Activated T-helper 2 cell treated with anti-CD3 and anti-CD28 coated beads, Interferon-gamma antibody, Interleukin-2, Interleukin-4, amounts not matched to agents 10 μg/mL and 5 μg/mL and 100 μg/mL, durations not matched to agents 14 hours and 24 hours and 36 hours (primary cell): Measurements from ENCODE around the gene PLOD3. TPM values are rescaled to one million over a fixed set of nuclear protein-coding genes. Genes with fewer than 3 reads are reported as not detected.

ENCODE experiments used
- DNase-seq: peaks from one replicate; pipeline ENCODE4 v3.0.0; 2021; ENCODE audit warnings: low spot score
- H3K27ac Mint-ChIP-seq: one replicate; pipeline ENCODE4 v1.8.0; 2021; ENCODE audit warnings: mixed read lengths
- H3K27me3 Mint-ChIP-seq: one replicate; pipeline ENCODE4 v1.8.0; 2021; ENCODE audit warnings: low read depth, mixed read lengths
- H3K36me3 Mint-ChIP-seq: one replicate; pipeline ENCODE4 v1.8.0; 2021; ENCODE audit warnings: low read depth, mixed read lengths
- H3K4me1 Mint-ChIP-seq: one replicate; pipeline ENCODE4 v1.8.0; 2021; ENCODE audit warnings: low read depth, mixed read lengths
- H3K4me3 Mint-ChIP-seq: one replicate; pipeline ENCODE4 v1.8.0; 2021; ENCODE audit warnings: low read depth, mild to moderate bottlenecking, moderate library complexity, mixed read lengths
- H3K9me3 Mint-ChIP-seq: one replicate; pipeline ENCODE4 v1.8.0; 2021; ENCODE audit warnings: mixed read lengths
- intact Hi-C: fragments of 100-400 bp; cut with micrococcal nuclease; formaldehyde crosslinking; loops from one replicate; pipeline ENCODE4 v1.15.1; 2023
- total RNA-seq: library from RNA; stranded (reverse); gene quantifications from 2 replicates; pipeline ENCODE4 v1.2.3, GENCODE V29; 2022

The PLOD3 gene
- total RNA-seq, 1 donor from 2014 or later, result 75.5 TPM

DNA sequence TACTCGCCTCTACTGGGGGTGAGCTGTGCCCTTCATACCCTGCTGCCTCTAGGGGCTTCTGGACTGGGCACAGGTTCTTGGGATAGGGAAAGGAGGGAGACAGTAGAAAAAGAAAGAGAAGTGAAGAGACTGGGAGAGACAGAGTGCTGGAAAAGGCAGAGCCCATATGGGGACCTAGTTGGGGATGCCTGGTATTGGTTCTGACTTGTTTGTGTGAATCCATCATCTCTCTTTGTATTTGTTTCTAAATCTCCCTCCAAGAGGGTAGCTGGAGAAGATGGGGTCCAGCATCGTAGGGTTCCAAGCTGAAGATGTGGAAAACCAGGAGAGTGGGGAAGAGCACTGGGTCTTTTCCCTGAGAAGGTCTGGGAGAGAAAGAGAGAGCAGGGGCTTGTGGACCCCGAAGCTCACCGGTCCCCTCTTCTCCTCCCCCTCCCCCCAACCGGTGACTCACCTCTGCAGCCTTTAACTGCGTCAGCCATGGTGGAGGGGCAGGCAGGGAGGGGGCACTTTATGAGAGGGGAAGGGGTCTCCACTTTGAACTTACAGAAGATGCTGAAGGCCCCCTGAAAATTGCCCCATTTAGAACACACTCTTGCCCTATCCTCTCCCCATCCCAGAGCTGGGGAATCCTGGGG is 48.9 kb downstream of the PLOD3 start:
- Mint-ChIP-seq H3K27me3 (peaks cover 65% of the 10 kb centered on the region), H3K27ac (no peak overlapping the region), H3K4me3 (peak overlapping the region; percentile 20), H3K4me1 (peaks cover 55% of the 10 kb centered on the region), H3K36me3 (no peaks in the 10 kb centered on the region), H3K9me3 (no peaks in the 10 kb centered on the region)
- no peak for DNase-seq
- intact Hi-C loops, result loop anchor here (1.0 to 10.0 kb wide), 4 partner anchors 24 to 201 kb away; partner anchors contain the start of genes FIS1 and MUC12

DNA sequence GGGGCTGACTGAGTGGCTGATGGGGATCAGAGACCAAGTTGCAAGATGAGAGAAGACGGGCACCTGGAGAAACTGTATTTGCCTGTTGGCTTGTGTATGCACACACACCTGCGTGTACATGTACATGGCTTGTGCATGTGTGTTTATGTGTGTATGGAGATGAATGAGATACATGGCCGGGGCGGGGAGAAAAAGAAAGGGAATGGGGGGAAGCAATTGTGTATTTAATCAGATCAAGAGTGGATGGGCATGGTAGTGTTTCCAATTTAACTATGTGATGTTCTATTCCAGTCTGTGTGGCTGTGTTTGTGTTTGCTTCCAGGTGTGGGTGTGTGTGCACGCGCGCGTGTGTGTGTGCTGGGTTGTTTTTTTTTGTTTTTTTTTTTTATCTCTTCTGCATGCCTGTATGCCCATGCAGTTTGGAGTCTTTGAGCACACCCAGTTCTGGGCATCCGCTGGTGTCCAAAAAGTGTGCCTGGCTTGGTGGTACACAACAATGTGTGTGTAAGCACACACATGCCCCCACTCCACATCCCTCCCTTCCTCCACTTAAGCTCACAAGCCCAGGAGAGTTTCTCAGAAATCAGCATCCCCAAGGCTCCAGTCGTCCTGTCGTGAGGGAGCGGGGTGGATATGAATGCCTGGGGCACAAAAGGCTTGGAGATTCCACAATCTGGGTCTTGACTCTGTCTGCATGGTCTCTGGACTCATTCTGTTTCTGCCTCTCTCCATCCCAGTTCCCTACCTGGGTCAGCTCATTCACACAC is 49.6 kb downstream of the PLOD3 start:
- Mint-ChIP-seq H3K36me3 (no peaks in the 10 kb centered on the region), H3K27me3 (peaks cover 64% of the 10 kb centered on the region), H3K27ac (no peak overlapping the region), H3K4me3 (no peak overlapping the region), H3K9me3 (no peaks in the 10 kb centered on the region), H3K4me1 (peaks cover 55% of the 10 kb centered on the region)
- DNase-seq, result no peak
- intact Hi-C loops, result loop anchor here (5.0 to 10.0 kb wide), 3 partner anchors 77 to 201 kb away; partner anchors contain the start of genes FIS1 and MUC12

DNA sequence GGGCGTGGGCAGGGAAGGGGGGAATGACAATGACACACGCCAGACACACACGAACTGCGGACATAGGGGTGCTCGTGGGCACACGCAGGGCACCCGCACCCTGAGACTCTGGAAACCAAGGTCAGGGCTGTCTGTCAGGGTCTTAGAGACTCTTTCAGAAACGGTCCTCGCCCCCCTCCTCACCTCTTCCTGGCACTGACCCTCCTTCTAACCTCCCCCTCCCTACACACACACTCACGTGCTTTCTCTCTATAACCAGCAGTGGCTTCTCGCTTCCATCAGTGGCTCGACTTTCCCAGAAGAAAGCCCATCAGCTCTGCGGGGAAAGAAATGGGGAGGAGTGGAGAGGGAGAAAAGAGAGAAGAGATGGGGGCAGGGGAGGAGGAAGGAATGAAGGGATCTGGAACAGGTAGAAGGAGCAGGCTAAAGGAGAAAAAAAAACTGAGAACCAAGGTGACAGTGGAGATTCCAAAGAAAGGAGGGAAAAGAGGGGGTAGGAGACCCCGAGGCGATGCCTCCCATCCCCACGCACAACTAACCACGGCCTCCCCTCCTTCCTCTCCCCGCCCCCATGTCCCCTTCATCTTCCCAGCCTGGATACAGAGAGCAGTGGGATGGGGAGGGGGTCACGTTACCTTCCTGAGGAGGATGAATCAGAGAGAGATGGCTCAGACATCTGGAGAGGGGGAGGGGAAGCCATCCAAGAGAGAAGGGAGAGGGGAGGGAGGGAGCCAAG is 50.3 kb downstream of the PLOD3 start:
- H3K27ac Mint-ChIP-seq, result no peak overlapping the region
- H3K36me3 Mint-ChIP-seq, result no peaks in the 10 kb centered on the region
- H3K9me3 Mint-ChIP-seq, result no peaks in the 10 kb centered on the region
- intact Hi-C loops, result loop anchor here (5.0 to 10.0 kb wide), 3 partner anchors 78 to 200 kb away; partner anchors contain the start of genes FIS1 and MUC12
- H3K4me1 Mint-ChIP-seq, result peaks cover 58% of the 10 kb centered on the region
- H3K27me3 Mint-ChIP-seq, result peaks cover 66% of the 10 kb centered on the region
- peak overlapping the region; percentile 0 for H3K4me3 Mint-ChIP-seq
- no peak for DNase-seq

DNA sequence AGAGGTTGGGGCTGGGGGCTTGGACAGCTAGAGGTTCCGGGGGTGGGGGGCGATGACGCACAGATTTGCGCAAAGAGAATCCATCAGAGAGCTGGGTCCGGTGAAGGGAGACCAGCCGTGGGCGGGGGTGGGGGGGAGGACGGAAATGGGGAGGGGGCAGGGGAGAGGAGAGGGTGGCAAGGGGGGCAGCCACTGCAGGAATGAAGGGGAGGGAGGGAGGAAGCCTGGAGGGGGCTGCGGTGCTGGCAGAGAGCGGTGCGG is 50.8 kb downstream of the PLOD3 start:
- Mint-ChIP-seq H3K27me3 (peaks cover 62% of the 10 kb centered on the region), H3K4me3 (peak overlapping the region; percentile 0), H3K4me1 (peaks cover 54% of the 10 kb centered on the region), H3K27ac (no peak overlapping the region), H3K9me3 (no peaks in the 10 kb centered on the region), H3K36me3 (no peaks in the 10 kb centered on the region)
- intact Hi-C loops, result loop anchor here (5.0 to 10.0 kb wide), 3 partner anchors 78 to 199 kb away; partner anchors contain the start of genes FIS1 and MUC12
- no peak for DNase-seq

DNA sequence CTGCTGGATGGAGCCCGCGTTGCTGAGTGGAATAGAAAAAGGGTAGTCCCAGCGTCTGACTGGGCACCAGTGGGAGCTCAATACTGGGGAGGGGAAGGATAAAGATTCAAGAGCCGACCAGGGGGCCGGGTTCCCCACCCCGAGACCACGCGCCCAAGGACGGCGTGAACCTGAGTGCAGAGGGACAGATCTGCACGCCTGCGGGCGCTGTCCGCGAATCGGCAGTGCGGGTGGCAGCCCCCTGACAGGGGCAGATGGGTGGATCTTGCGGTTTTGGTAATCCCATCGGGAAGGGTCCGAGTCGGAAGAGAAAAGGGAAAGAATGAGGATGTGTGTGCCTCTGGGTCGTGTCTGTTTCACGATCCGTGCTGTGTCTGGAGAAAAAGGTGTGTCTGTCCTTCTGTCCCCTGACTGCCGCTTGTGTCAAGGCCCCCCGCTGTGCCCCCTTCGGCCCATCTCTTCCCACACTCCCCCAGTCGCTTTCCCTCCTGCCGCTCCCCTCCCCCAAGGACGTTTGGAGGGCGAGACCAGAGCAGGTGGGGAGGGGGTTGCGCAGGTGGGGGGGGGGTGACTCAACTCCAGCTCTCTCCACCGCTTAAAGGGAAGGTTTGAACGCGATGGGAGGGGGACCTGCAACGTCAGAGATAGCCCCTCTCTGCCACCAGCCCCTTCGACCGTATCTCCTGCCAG is 51.3 kb downstream of the PLOD3 start:
- peaks cover 4% of the 10 kb centered on the region for H3K36me3 Mint-ChIP-seq
- intact Hi-C loops, result loop anchor here (1.0 to 10.0 kb wide), 6 partner anchors 8 to 199 kb away; partner anchors contain the start of genes AP1S1, FIS1 and MUC12
- H3K4me1 Mint-ChIP-seq, result peaks cover 49% of the 10 kb centered on the region
- no peaks in the 10 kb centered on the region for H3K9me3 Mint-ChIP-seq
- H3K27ac Mint-ChIP-seq, result no peak overlapping the region
- no peak for DNase-seq
- H3K27me3 Mint-ChIP-seq, result peaks cover 59% of the 10 kb centered on the region
- peak overlapping the region; percentile 82 for H3K4me3 Mint-ChIP-seq

DNA sequence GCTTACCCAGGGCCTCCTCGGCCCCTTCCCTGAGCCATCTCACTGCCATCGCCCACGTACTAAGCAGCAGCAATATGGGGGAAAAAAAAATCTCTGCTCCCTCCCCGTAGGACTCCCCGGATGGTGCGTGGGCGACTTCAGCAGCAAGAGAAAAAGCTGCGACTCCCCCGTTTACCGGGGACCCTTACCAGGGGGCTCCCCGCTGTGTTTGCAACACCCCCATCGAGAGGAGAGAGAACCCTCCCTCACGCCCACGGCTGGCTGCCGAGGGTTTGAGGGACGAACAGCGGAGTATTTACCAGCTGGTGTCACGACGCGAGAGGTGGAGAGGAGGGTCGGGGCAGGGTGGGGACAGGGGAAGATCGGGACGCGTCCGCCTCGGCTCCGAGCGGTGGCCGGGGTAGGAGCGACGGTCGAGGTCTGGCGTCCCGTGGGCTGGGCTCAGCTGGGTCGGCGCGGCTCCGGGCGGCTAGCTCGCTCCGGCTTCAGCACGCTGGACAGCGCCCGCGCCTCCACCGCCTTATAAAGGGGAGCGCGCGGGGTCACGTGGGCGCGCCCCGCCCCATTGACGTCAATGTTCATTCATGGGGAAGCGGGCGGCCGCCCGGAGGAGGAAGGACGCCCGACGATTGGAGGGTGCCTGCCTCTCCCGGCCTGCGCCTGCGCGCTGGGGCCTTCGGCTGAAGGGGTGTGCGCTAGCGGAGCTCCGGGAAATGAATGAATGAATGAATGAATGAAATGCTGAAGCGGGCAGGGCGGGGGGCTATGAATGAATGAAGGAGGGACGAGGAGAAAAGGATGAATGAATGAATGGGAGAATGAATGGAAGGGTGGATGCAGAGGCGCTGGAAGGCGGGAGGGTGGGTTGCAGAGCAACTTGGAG is 52.1 kb downstream of the PLOD3 start, which contains the start of gene VGF:
VGF (minus strand) TSS at position 495 of the 883 bp plus-strand sequence. CDS start 726 bp downstream, outside the sequence.
- H3K36me3 Mint-ChIP-seq, result peaks cover 7% of the 10 kb centered on the region
- peaks cover 51% of the 10 kb centered on the region for H3K27me3 Mint-ChIP-seq
- peaks cover 41% of the 10 kb centered on the region for H3K4me1 Mint-ChIP-seq
- no peak within 1 kb of the TSS for H3K27ac Mint-ChIP-seq
- peak; percentile 89 for DNase-seq
- H3K4me3 Mint-ChIP-seq, result peak within 1 kb of the TSS; percentile 82
- intact Hi-C loops, result loop anchor here (1.0 to 10.0 kb wide), 6 partner anchors 9 to 198 kb away; partner anchors contain the start of genes AP1S1, FIS1 and MUC12
- no peaks in the 10 kb centered on the region for H3K9me3 Mint-ChIP-seq

DNA sequence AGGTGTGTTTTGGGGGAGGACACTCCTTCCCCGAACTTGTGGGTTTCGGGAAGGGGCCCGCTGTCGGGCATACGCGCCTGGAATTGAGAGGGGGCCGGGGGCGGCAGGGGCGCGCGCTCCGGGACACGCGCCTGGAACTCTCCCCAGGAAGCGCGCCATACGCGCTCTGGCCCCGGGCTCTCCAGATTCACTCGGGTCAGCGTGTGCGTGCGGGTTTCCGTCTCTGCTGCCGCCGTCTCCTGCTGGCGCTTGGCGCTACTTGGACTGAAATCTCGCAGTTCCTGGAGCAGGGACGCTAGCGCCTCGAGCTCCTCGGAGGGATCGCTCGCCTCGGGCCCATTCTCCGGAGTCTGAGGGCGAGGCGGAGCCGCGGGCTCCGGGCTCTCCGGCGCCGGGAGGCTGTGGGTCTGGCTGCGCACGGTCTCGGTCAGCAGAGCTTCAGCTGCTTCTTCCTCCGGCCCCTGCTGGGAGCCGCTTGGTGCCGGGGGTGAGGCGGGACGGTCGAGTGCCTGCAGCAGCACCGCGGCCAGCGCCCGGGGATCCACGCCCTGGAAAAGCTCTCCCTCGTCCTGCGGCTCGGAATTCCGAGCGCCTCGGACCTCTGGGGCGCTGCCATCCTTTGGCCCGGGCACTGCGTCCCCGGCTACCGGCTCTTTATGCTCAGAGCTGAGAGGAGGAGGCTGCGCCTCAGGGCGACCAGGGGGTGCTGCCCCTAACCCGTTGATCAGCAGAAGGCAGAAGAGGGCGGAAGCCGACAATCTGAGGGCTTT is 53.1 kb downstream of the PLOD3 start:
- Mint-ChIP-seq H3K4me3 (peak overlapping the region; percentile 13), H3K36me3 (peaks cover 17% of the 10 kb centered on the region), H3K4me1 (peaks cover 34% of the 10 kb centered on the region), H3K27ac (no peak overlapping the region), H3K9me3 (no peaks in the 10 kb centered on the region), H3K27me3 (peaks cover 43% of the 10 kb centered on the region)
- no peak for DNase-seq
- intact Hi-C loops, result loop anchor here (2.0 to 10.0 kb wide), 2 partner anchors 15 to 81 kb away; partner anchors contain the start of gene FIS1

DNA sequence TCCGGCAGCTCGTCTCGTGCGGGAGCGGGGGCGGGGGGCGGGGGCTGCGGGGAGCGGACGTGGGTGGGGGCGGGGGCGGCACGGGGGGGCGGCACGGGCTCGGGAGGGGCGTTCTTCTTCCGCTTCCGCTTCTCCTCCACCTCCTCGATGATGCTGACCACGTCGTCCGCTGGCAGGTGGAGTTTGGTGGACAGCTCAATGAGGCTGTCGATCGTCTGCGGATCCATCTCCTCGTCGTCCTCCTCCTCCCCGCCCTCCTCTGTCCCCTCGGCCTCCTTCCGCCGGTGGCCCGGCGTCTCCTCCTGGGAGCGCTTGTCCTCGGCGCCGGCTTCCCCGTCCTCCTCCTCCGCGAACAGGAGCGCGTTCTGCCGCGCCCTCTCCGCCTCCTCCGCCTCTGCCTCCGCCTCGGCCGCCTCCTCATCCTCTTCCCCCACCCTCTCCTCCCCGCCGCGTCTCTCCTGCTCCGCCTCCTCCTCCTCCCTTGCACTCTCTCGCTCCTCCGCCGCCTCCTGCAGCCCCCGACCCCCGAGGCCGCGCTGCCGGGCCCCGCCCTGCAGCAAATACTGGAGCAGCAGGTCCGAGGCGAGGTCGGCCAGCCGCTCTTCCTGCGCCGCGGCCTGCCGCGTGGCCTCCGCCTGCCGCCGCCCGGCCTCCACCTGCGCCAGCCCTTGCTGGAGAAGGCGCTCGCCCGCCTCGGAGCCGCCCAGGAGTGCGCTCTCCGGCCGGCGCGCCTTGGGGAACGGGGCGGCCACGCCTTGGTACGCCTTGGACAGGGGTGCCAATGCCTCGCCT is 53.9 kb downstream of the PLOD3 start:
- Mint-ChIP-seq H3K27me3 (peaks cover 38% of the 10 kb centered on the region), H3K36me3 (peaks cover 24% of the 10 kb centered on the region), H3K4me1 (peaks cover 28% of the 10 kb centered on the region), H3K9me3 (no peaks in the 10 kb centered on the region), H3K4me3 (peak overlapping the region; percentile 64), H3K27ac (no peak overlapping the region)
- intact Hi-C loops, result loop anchor here (2.0 to 10.0 kb wide), 2 partner anchors 15 to 81 kb away; partner anchors contain the start of gene FIS1
- DNase-seq, result peak; percentile 51

DNA sequence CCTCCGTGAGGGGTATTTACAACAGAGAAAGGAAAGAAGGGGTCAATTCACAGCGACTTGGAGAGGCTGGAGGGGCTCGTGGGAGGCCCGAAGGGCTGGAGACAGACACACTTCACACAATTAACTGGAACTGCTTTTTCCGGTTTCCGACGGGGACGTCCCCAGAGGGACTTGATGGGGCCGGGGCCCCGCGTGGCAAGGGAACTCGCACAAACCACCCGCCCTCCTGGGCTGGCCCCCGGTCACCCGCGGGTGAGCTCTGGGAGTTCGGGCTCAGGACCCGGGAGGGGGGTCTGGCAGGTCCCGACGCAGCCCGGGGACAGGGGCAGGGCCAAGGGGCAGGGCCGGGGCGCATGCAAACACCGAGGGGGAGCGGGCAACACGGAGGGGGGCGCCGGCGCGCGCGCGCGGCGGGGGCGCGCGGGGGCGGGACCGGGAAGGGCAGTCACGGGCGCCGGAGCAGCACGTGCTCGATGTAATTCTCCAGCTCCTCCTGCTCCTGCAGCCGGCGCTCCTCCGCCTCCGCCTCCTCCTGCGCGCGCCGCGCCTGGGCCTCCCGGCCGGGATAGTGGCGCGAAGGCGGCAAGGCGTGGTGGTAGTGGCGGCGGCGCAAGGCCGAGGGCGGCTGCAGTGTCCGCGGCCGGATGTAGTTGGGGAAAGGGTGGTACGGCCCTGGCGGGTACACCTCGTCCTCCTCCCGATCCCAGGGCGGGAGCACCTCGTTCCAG is 54.7 kb downstream of the PLOD3 start:
- DNase-seq, result no peak
- no peaks in the 10 kb centered on the region for H3K9me3 Mint-ChIP-seq
- no peak overlapping the region for H3K27ac Mint-ChIP-seq
- intact Hi-C loops, result loop anchor here (10.0 kb wide), 1 partner anchor 82 kb away; the partner anchor contains the start of gene FIS1
- peaks cover 33% of the 10 kb centered on the region for H3K27me3 Mint-ChIP-seq
- H3K4me1 Mint-ChIP-seq, result peaks cover 23% of the 10 kb centered on the region
- peak overlapping the region; percentile 57 for H3K4me3 Mint-ChIP-seq
- H3K36me3 Mint-ChIP-seq, result peaks cover 28% of the 10 kb centered on the region
